ENCODE data around the gene RPS6KL1. TPM values are rescaled to one million over a fixed set of nuclear protein-coding genes. Genes with fewer than 3 reads are reported as not detected.

The RPS6KL1 gene
- total and polyA plus RNA-seq, 8 donors = 4.0 to 23.8 (median 7.2) TPM

GRCh38 chr14:74898083-74898482 is 25.0 kb downstream of the RPS6KL1 start:
- H3K27me3 ChIP-seq = no peaks in the 10 kb centered on the region
- no peak overlapping the region for H3K4me3 ChIP-seq
- intact Hi-C loops (cut with DNase I) = no loop called here
- TF ChIP-seq CTCF (IDR thresholded peaks at IDR 0.05) = no peak
- FAIRE-seq = no peak
- no peaks in the 10 kb centered on the region for H3K4me1 ChIP-seq
- no peak for DNase-seq
- peaks cover 11 to 97% (median 45%) of the 10 kb centered on the region in 3 donors for H3K36me3 ChIP-seq
- WGBS, 2 donors = 85 to 87% methylated on average over 2 of the region's 2 CpGs
- H3K9me3 ChIP-seq = no peaks in the 10 kb centered on the region
- no peak for ATAC-seq
- no peak overlapping the region for H3K27ac ChIP-seq

- peaks cover 8 to 97% (median 49%) of the 10 kb centered on the region in 3 donors for H3K36me3 ChIP-seq
- no peaks in the 10 kb centered on the region for H3K4me1 ChIP-seq
- H3K4me3 ChIP-seq = no peak overlapping the region
- no peaks in the 10 kb centered on the region for H3K9me3 ChIP-seq
- FAIRE-seq (no peak), DNase-seq (no peak), ATAC-seq (no peak)
- H3K27ac ChIP-seq = no peak overlapping the region
- no peaks in the 10 kb centered on the region for H3K27me3 ChIP-seq
- TF ChIP-seq CTCF (IDR thresholded peaks at IDR 0.05) = no peak
- WGBS, 2 donors = 71 to 77% methylated on average over 4 of the region's 4 CpGs
- intact Hi-C loops (cut with DNase I) = no loop called here
Measured at GRCh38 chr14:74897642-74898041, 25.4 kb downstream of the RPS6KL1 start.

GRCh38 chr14:74896400-74896799 is 26.7 kb downstream of the RPS6KL1 start:
- no peak overlapping the region for H3K27ac ChIP-seq
- ATAC-seq (no peak), DNase-seq (no peak), FAIRE-seq (no peak)
- no peaks in the 10 kb centered on the region for H3K4me1 ChIP-seq
- no peak overlapping the region for H3K4me3 ChIP-seq
- H3K9me3 ChIP-seq = no peaks in the 10 kb centered on the region
- peaks cover 8 to 97% (median 53%) of the 10 kb centered on the region in 3 donors for H3K36me3 ChIP-seq
- intact Hi-C loops (cut with DNase I) = no loop called here
- 96 to 98% methylated on average over 3 of the region's 3 CpGs for WGBS, 2 donors
- no peaks in the 10 kb centered on the region for H3K27me3 ChIP-seq
- TF ChIP-seq CTCF (IDR thresholded peaks at IDR 0.05) = no peak

GRCh38 chr14:74893614-74894091 is 29.4 kb downstream of the RPS6KL1 start:
- Histone ChIP-seq H3K9me3 (no peaks in the 10 kb centered on the region), H3K36me3 (peaks cover 8 to 84% (median 34%) of the 10 kb centered on the region in 3 donors), H3K4me1 (no peaks in the 10 kb centered on the region), H3K27me3 (no peaks in the 10 kb centered on the region), H3K4me3 (no peak overlapping the region), H3K27ac (no peak overlapping the region)
- ATAC-seq (peak in 1 of 4 donors; percentile 52), FAIRE-seq (no peak), DNase-seq (no peak)
- WGBS, 2 donors = 78 to 92% methylated on average over 4 of the region's 4 CpGs
- intact Hi-C loops (cut with DNase I) = no loop called here
- no peak for TF ChIP-seq CTCF (IDR thresholded peaks at IDR 0.05)

GRCh38 chr14:74892745-74893144 is 30.3 kb downstream of the RPS6KL1 start:
- ATAC-seq (peak in 1 of 4 donors; percentile 44), FAIRE-seq (no peak), DNase-seq (no peak)
- no peak for TF ChIP-seq CTCF (IDR thresholded peaks at IDR 0.05)
- Histone ChIP-seq H3K4me1 (peaks cover 0 to 3% (median 0%) of the 10 kb centered on the region in 3 donors), H3K36me3 (peaks cover 8 to 75% (median 31%) of the 10 kb centered on the region in 3 donors), H3K27ac (no peak overlapping the region), H3K9me3 (no peaks in the 10 kb centered on the region), H3K4me3 (no peak overlapping the region), H3K27me3 (no peaks in the 10 kb centered on the region)
- WGBS, 2 donors = 82 to 83% methylated on average over 5 of the region's 5 CpGs
- intact Hi-C loops (cut with DNase I) = no loop called here

Measured in pancreas (tissue), 10 donors.